Stimulated activated CD4-positive, alpha-beta T cell treated with anti-CD3 and anti-CD28 coated beads, Interleukin-2, amount 100 ng/mL, for 24 hours (primary cell): Measurements from ENCODE around the gene CEACAM18.
"Not testable (repeated sequence)": the region's sequence is repeated elsewhere in the genome, so short reads cannot be mapped to it uniquely, and the experiment has no call there.

Source experiments
- DNase-seq, 2 donors: peaks; one replicate each; pipeline ENCODE4 v3.0.0-alpha.2; 2020

Gene CEACAM18

DNA sequence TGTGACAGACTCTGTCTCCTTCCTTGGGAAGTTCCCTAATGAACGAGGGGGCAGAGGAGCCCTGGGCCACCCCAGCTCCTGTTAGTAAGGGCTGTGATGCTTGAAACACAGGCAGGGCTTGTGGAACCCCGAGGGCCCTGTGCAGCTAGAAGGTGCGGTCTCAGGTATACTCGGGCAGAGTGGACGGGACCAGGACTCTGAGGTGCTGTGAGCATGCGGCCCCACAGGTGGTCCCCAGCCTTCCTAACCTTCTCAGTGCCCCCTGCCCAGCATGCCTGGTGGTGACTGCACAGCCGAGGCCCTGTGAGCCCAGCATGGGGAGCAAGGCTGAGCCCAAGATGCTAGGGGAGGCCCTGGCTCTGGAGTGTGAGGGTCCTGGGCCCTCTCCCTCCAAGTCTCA is 16.1 kb upstream of the CEACAM18 start:
- DNase-seq: no peak

DNA sequence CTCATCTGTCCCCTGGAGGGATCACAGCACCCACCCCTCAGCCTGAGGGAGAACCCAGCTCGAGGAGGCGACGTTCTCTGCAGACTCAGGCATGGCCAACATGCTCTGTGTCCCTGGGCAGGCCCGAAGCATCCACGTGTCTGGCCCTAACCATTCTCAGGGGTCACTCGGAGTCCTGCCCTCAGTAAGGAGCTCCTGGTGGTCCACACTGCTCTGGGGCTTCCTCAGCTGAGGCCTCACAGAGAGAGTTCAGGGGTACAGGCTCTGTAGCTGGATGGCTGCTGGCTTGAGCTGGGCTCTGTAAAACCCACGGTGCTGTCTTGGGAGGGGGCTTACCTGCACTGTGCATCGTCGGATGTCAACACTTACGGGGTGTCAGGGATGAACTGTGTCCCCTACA is 15.7 kb upstream of the CEACAM18 start:
- DNase-seq: no peak

DNA sequence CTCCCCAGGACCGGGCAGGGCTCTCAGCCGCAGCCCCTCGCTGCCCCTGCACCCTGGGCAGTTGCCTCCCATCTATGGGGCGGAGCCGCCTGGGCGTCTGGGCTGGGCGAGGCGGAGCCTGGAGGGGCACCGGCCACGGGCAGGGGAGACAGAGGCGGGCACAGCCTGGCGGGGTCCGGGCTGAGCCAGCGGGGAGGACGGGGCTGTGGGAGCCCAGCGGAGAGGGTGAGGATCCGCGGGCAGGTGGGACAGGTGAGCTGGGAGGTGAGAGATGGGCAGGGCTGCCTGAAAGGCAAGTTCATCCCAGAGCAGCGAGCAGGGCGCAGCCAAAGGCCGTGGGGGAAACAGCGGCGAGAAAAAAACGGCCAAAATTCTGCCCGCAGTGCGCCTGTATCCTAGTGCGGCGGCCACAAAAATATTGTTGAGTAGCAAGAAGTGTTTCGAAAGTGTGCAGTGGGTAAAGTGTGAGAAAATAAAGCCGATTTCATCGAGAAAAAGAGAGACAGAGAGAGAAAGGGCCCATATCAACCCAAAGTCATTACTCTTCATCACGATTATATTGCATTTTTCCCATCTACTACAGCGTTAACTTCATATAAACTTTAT is 14.3 kb upstream of the CEACAM18 start:
- DNase-seq: not testable (repeated sequence)

DNA sequence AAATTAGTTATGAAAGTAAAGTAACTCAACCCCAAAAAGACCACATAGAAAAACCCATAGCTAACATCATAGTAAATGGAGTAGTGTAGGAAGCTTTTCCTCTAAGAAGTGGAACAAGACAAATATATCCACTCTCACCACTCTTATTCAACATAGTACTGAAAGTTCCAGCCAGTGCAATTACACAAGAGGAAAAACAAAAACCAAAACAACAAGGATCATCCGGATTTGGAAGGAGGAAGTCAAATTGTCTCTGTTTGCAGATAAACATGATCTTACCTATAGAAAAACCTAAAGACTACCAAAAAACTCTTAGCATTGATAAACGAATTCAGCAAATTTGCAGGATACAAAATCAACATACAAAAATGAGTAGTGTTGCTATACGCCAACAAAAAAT is 11.6 kb upstream of the CEACAM18 start:
- no peak for DNase-seq

DNA sequence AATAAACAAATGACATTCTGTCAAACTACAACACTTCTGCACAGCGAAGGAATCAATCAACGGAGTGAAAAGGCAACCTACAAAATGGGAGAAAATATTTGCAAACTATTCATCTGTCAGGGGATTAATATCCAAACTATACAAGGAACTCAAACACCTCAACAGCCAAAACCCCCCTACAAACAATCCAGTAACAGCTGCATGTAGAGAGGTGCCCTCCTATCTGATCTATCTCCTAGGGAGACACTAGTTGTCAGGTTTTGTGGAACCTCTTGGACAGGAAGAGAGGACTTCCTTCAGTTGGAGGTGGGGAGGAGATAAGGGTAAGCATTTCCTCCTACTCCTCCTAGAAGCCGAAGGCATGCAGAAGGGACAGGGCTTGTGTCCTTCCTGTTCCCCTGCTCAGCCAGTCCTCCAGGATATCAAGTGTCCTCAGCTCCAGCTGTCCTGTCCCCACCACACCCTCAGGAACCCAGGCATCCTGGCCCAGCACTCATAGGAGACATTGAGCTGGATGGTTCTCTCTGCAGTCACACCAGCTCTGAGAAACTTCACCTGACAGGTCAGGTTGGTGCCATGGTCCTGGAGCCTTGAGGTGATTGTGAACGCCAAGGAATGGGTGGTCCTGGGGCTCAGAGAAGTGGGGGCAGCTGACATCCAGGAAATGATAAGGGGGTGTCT is 10.3 kb upstream of the CEACAM18 start:
- DNase-seq: no peak

DNA sequence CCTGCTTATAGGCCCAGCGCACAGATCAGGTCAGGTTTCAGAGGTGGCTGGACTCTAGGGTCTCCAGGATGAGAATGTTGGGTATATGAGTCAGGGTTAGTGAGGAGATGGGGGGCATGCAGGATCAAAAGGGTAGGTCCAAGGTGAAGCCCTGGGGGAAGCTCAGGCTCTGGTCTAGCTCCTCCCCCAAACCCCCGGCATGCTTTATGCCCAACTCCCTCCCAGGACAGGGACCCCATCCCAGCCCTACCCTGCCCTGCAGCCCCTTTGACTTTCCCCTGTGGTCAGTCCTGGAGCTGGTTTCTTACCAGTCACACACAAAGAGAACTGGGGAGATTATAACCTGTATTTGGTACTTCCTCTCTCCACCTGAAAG is 9.8 kb upstream of the CEACAM18 start:
- DNase-seq: no peak

DNA sequence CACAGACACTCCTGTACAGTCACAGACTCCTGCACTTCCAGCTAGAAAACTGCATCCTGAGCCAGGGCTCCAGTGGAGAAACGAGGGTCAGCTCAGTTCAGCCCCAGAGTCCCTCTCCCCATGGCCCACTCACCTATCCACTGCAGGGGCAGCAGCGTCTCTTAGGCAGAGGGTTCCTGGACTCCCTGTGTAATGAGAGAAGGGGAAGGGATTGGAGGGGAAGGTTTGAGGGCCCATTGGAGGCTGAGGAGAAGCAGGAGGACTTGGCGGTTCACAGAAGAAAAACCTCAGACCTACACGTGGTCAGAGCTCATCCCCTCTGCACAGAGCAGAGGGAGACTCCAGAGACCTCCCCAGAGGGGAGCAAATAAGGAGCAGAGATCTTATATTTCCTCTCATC is 9.2 kb upstream of the CEACAM18 start:
- no peak for DNase-seq

DNA sequence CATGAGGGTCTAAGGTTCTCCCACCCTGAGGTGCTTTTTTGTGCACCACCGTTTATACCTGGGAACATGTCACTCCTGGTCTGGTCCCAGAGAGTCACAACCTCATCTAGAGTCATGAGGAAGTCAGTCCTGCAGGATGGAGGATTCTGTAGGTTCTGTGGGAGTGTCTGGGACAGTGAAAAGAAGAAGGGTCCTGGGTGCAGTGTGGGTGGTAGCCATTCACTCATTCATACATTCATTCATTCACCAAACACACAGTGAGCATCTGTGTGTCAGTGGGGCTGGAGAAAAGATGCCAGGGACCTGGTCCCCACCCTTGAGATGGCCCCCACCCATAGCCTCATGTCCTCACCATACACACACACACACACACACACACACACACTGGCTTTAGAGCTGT is 8.7 kb upstream of the CEACAM18 start:
- no peak for DNase-seq

DNA sequence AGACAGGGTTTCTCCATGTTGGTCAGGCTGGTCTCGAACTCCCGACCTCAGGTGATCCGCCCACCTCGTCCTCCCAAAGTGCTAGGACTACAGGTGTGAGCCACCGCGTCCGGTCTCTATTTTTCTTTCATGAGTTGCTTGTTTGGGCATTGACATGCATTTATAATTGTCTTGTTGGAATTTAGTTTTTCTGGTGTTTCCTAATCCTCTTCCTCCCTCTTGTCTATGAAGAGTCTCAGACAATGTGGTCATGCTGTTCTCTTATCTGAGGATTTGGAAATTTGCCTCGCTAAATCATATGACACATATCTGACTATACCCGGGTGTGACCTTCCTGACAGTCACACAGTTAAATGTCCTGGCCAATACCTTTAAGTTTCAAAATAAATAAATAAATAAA is 7.4 kb upstream of the CEACAM18 start:
- DNase-seq: no peak

DNA sequence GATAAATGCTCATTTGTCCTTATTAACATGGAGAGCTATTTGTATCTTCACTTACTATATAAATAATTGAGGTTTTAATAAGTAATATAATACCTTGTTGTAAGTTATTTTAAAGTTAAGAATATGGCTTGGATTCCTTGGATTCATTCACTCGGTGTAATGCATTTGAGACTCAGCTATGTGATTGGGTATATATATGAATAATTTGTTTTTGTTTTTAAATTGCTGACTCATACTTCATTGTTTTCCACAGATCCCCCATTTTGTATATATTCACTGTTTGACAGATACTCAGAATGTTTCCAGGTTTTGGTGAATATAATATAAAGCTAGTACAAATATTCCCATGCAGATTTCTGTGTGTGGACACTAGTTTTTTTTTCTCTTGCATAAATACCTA is 6.8 kb upstream of the CEACAM18 start:
- DNase-seq: no peak

DNA sequence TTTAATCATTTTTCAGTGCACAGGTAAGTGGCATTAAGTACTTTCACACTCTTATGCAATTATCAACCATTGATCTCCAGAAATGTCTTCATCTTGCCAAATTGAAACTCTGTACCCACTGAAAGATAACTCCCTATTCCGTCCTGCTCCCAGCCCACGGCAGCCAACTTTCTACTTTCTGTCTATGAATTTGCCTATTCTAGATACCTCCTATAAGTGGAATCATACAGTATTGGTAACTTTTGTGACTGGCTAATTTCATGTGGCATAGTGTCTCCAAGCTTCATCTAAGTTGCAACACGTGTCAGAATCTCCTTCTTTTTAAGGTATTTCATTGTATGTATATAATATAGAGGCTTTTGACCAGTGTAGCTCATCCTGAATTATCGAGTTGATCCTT is 5.7 kb upstream of the CEACAM18 start:
- DNase-seq: no peak

DNA sequence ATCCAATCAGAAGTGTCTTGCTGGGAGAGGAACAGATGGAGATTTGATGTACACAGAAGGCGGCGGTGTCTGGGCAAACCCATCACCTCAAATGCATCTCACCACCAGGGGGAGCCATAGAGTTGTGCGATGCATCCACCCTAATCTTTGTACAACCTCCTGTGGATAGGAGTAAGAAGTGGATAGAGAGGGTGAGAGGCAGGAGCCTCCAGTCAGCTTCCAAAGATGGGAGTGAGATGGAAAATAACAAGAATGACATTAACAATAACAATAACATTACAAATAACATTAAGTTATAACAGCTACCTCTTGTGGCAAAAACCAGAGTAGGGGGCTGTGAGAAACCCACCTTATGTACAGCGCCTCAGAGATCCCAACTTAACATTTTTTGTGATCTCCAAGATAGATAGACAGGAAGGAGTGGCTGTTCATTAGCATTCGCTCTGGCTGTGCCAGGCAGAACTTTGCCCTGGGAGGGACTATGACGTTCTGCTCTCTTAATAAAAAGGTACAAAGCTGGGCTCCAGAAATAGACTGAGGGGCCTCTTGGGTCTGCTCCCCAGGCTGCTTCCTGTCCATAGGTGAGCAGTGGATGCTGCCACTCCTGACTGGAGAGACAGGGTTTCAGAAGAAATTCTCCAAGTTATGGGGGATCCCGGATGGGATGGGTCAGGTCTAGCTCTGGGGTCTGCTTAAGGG is 5.2 kb upstream of the CEACAM18 start:
- DNase-seq: peak; percentile 90 to 96

DNA sequence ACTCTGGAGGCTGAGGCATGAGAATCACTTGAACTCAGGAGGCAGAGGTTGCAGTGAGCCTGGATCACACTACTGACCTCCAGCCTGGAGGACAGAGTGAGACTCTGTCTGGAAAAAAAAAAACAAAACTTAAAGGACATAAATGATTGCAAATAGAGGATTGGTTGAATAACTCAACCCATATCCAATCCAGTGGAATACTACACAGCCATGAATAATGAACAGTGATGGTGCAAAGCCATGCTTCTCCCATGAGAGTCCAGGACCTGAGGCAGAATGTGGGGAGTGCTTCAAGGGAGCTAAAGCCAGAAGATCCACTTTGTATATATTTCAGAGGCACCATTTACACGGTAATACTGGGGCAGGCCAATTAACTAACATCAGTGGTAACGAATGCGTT is 2.2 kb upstream of the CEACAM18 start:
- no peak for DNase-seq

DNA sequence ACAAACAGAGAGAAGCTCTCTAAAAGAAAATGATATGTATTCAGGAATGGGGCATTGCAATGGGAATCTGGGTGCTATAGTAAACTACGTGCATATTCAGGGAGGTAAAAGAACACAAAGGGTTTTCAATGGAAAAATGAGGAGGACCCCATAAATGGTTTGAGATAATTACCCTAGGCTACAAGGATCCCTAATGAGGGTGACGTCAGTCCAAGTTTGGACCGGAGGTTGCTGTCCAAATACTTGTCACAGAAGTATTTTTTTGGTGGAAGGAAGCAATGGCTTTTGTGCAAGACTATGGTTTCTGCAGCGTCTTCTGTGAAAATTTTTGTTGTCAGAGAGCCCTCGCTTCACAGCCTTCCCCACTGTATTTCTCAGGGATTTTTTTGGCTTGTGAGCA is 995 bp upstream of the CEACAM18 start:
- no peak for DNase-seq

DNA sequence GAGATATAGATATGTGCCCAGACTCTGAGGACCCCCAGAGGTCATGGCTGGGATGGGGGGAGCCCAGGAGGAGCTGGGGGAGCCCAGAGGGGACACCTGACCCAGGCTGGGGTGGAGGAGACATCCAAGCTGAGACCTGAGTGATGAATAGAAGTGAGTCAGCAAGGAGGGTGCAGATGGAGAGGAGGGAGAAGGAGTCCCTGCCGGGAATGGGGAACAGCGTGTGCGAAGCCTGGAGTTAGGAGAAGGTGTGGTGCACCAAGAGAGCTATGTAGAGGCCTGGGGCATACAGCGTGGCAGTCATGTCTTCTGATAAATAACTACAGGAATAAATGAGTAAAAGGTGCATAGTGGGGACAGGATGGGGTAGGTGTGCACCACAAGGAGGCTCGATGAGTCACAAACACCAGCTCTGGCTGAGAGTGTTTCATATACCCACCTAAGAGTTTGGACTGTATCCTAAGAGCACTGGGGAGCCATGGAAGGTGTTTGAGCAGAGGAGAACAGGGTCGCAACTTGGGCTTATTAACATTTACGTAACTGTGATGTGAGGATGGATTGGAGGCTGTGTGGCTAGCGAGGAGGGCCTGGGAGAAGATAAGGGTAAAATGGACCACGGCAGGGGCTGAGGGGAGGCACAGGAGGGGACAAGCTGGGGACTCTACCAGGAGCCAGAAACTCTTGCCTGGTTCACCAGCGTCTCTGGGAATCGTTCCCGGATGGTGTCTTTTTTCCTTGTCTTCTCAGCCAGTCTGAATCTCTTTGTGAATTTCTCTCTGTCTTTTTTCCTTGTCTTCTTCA is 1.4 kb downstream of the CEACAM18 start:
- DNase-seq: peak; percentile 18 to 36

DNA sequence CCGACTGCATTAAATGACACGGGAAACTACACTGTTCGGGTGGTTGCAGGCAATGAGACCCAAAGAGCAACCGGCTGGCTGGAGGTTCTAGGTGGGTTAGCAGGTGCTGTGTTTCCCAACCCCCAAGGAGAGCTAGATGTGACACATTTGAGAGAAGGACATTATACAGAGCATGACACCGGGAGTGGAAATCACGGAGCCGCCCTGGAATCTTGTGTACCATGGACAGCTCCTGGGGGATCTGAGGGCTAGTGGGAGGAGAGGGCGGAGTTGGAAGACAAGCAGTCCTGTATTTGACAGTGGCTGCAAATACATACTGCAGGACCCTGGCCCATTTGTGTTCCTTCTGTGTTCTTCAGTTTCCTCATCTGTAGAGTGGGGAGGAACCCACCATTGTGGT is 2.3 kb downstream of the CEACAM18 start:
- DNase-seq: peak; percentile 29 to 47

DNA sequence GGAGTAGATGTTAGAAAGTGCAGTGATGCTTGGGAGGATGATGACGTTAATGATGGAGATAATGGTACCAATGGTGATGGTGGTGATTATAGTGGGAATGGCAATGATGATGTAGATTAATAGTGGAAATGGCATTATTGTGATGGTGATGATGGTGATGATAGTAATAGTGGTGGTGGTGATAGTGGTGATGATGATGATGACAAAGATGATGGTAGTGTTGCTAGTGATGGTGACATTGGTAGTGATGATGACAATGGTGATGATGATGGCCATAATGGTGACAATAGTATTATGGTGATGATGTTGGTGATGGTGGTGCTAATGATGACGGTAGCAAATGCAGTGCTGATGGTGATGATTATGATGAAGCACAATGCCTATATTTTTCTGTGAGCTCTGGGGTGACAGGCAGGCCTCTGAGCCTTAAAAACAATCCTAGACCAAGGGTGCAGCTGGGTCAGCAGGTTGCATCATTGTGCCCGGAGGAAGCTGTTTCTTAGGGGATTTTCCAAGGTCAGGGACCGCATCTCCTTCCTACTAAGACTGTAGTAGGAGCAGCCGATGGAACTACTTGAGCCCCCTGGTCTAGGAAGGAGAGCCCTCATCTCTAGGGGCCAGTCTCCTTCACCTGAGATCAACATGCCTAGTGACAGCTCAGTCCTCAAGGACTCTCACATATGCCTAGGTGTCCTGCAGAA is 7.8 kb downstream of the CEACAM18 start:
- DNase-seq: no peak

DNA sequence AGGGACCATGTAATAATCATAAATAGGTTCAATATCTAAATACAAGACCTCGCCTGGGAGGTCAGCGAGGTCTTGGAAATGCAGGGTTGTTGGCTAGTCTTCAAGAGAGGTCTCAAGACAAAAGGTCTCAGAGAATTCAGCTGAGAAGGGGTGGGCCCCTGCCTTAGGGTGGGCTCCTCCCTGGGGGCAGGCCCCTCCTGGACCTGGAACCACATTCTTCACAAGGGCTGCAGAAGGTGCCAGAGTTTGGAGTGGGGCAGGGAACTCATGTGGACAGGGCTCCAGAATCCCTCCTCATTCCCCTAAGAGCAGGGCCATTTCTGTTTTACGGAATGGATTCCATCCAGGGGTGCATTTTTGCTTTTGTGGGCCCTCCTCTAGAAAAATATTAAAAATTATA is 10.2 kb downstream of the CEACAM18 start:
- DNase-seq: no peak

DNA sequence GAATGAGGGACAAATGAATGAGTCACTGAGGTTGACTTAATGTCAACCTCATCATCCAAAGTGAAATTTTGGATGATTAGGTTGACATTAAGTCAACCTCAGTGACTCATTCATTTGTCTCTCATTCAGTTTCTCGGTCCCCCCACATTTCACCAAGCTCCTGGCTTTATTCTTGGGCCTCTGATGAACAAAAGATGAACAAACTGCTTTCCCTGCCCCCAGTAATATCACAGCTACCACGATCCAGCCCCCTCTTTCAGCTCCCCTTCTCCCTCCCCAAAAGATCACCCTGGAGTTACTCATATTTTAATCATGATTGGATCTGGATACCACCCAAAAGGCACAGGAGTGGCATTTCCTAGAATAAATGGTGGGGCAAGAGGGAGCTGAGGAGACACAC is 10.8 kb downstream of the CEACAM18 start:
- DNase-seq: peak; percentile 24 to 38

DNA sequence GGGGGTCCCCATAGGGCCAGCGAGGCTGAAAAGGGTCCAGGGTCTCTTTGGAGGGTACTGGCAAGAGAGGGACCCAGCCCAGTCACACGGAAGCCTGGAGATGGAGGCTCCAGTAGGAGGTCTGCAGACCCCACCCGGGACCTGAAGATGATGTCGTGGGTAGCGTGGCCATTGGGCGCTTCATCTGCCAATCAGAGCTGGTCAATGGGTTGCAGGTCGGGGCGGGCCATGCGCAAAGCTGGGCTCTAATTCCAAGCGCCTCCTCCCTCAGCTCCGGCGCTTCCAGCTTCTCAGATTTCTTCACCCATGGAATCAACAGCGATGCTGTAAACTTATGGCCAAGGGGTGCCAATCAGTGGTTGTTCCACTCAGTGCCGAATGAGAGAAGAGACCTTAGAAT is 12.3 kb downstream of the CEACAM18 start:
- DNase-seq: no peak

DNA sequence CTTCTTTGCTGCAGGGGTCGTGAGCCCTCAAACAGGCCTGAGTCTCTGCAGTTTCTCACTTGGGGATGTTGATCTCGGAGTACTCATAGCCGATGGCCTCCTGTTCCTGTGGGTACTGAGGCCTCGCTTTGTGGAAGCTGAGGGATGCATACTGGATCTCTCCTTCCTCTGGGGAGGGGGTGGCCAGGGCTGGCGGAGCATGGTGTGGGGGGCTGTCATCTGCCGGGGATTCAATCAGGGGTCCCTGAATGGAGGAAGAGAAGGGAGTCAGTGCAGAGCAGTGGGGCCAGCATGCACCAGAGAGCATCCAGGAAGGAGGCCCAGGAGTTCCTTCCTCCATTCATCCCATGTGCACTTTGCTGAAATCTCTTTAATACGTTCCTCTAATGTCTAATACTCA is 13.2 kb downstream of the CEACAM18 start:
- no peak for DNase-seq

DNA sequence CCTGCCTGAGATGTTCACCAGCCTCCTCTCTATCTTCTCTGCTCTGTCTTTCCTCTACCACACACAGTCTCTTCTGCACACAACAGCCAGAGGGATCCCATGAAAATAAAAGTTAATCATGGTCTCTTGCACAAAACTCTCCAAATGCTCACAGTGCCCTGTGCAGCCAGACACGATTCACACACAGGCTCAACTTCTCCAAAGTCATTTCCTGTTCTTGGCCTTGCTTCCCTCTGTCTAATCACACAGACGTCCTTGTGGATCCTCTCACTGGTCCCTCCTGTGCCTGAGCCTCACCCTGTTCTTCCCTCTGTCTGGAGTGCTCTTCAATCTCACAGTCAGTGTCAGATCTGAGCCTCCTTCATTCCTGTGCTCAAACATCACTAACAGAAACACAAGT is 15.4 kb downstream of the CEACAM18 start:
- no peak for DNase-seq

DNA sequence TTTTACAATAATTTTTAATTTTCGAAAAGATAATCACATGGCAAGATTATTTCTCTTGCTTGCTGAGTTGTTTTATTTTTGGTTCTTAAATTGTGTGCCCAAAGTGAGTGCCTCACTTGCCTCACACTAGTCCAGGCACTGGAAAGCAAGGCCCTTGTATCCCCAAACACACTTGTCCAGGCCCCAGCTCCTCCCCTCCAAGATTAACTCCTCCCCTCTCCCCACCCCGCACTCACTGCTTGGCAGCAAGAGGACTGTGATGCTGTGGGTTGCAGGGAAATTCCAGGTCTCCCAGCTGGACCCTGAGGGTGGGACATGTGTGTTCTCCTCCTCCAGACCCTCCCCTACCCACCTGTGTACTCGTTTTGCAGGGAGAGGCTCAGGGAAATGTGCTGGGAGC is 19.3 kb downstream of the CEACAM18 start:
- DNase-seq: no peak
